Fibroblast of skin of scalp (primary cell): ENCODE data around the gene AUTS2.
A peak's percentile ranks its signal among the peaks of the same experiment; 100 is the strongest.

Experiments used
- DNase-seq: peaks from one replicate; pipeline ENCODE4 v3.0.0-alpha.2; 2013

Gene AUTS2

DNA sequence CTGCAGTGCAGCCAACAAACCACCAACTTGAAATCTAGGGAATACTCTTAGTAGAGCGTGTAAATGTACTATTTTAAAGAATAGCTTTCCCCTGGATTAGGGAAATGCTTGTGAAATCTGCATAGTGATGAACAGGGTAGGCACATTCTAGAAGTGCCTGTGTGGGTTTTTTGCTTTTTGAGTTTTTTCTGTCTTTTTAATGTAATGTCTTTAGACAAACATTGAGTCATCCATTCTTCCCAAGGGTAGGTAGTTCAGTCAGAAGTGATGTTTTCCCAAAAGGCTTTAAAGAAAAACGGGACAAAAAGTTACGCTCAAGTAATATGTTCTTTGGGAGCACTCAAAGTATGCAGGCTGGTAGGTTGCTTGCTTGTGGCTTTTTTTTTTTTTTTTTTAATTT, 130.0 kb downstream of the AUTS2 start:
- peak; percentile 84 for DNase-seq

DNA sequence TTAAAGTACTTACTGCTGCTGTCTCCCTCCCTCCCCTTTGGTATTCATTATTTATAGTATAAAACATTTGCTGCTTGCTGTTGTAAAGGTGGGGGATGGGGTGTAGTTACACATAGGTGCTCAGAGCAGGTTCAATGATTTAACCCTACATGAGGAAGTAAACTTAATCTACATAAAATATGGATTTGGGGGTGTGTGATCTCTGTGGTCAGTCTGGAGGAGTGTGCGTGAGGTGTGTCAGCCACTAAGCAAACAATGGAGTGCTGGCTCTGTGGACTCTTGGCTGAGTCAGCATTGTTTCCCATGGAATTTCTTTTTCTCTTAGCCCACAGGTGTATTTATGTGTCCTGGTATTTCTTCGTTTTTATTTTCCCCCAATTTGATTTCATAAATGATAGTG, 133.9 kb downstream of the AUTS2 start:
- no peak for DNase-seq

GRCh38 chr7:69735582-69735981, 137.3 kb downstream of the AUTS2 start:
- DNase-seq, result no peak

DNA sequence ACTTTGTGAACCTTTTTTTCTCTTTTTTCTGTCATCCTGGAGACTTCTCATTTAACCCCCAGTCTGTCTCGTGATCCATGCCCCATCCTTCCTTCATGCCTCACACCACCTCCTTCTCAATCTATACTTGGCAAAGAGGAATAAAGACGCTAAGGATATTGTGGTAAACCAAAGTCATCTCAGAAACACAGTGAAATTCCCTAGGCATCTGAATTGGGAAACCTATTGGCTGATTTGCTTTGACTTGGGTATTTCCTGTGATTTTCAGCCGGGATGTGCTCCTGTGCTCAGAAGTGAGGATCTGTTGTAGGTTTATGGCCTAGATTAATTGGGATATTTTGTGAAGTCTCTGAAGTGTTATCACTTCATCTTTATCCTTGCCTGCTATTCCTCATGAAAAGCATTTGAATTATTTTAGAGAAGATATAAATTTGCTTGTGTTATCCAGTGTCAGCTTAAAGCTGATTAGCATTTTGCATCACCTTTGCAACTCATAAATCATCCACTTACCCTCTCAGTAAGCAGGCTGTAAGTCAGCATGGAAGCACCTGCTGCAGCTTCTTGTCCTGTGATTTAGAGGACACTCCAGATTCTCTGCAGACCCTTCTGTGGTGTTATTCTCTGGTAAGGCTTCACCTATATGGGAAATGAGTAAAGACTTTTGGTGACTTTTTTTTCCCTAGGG, 138.0 kb downstream of the AUTS2 start:
- peak; percentile 27 for DNase-seq

DNA sequence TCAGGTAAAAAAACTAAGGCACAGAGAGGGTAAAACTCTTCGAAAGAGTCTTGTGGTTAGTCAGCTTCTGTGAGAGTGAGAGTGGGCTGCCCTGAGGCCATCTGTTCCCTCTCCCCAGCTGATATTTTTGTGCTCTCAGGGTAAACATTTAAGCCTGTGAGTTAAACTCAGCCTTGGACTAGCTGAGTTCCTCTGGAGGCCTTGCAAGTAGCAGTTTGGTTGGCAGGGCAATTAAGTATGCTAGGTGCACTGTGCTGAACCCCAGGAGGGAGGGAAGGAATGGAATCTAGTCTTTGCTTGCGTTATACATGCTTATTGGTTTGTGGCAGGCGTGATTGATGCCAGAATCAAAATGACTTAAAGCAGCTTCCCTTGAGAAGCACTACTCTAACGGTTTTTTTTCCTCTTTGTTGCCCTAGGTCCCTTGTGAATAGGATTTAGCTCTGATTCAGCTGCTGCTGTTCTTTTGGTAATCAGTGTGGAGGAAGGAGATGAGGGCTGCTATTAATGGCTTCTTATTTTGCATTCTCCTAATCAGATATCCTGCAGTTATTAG, 140.2 kb downstream of the AUTS2 start:
- peak; percentile 66 for DNase-seq

GRCh38 chr7:69739190-69739589, 140.9 kb downstream of the AUTS2 start:
- no peak for DNase-seq

- DNase-seq, result peak; percentile 54
These were observed 141.7 kb downstream of the AUTS2 start for GRCh38 chr7:69739931-69740431.

- no peak for DNase-seq
These were observed 144.0 kb downstream of the AUTS2 start for GRCh38 chr7:69742237-69742636.

DNA sequence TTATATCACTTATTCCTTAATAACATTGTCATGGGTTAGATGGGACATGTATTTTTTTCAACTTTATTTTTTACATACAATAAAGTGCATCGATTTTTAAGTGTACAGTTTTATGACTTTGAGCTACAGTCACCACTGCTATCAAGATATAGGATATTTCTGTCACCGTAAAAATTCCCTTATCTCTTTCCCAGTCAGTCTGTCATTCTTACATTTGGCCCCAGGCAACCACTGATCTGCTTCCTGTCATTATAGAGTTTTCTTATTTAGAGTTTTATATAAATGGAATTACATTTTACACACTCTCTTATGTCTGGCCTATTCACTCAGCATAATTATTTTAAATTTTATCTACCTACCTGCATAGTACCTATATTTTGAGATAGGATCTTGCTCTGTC, 145.2 kb downstream of the AUTS2 start:
- no peak for DNase-seq

DNA sequence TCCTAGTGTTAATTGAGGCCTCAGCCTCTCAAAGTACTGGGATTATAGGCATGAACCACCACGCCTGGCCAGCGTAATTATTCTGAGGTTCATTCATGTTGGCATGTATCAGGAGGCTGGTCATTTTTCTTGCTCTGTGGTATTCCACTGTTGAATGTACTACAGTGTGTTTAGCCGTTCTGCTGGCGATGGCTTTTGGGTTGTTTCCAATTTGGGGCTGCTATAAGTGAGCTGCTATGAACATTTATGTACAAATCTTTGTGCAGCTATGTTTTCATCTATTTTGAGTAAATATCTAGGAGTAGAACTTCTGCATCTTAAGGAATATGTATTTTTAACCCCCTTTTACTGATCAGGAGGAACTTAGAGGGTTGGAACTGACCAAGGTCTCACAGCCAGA, 145.8 kb downstream of the AUTS2 start:
- no peak for DNase-seq

DNA sequence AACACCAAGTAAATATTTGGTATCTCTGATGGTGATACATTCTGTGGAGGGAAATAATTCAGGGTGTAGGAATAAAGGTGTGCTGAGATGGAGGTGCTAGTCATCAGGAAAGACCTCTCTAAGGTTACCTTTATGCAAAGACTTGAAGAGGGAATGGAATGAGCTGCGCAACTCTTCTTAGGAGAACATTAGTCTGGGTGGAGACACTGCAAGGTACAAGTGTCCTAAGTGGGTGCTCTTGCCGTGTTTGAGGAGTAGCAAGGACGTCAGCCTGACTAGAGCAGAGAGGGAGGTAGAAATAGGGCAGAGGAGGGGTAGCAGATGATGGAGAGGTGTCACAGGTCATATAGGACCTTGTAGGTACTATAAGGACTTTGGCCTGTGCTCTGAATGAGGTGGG, 148.1 kb downstream of the AUTS2 start:
- no peak for DNase-seq

DNA sequence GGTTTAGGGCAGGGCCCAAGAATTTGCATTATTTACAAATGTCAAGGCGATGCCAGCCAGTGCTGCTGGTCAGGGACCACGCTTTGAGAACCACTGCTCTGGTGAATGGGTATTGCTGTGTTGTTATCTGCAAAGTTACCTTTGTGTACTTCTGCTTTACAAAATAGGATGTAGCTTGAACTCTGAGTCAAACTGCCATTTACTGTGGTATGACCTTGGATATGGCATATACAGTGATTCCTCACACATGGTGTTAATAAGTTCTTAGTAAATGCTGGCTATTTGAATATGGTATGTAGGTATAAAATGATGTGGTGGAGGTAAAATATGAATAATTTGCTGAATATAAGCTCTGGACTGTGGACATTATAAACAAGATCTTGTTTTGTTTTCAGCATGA, 148.9 kb downstream of the AUTS2 start:
- no peak for DNase-seq

DNA sequence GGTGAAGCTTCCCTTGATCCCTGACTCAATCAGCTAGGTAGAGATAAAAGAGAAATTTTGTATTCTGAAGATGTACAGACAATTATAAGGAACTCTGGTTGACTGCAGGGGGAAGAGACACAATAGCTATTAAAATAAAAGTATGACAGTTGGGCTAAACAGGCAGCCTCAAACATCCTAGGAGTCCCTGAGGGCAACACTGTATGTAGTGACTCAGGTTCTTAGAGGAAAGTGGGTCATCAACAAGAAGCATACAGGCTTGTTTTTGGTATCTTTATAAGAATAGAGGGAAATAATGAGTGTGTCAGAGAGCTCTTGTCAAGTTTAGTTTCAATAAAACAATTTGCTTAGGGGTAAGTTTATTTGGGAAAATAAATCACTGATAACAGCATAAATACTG, 150.3 kb downstream of the AUTS2 start:
- peak; percentile 42 for DNase-seq

GRCh38 chr7:69749372-69749979, 151.2 kb downstream of the AUTS2 start:
- no peak for DNase-seq

DNA sequence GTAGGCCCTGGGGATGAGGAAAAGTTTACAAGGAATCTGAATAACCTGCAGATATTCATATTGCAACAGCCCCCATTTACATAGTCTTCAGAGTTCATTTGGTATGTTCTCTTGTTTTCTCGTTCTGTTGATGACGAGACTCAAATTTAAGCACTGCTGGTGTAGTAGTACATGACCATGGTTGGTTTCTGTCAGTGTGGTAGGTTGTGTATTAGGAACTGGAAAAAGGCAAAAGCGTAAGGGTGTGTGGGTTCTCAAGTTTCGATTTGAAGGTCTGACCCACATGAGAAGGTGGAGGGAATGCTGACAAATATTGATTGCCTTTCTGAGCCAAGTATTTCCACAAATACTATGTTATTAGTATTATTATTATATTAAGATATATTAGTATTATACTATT, 151.7 kb downstream of the AUTS2 start:
- no peak for DNase-seq

- no peak for DNase-seq
These were observed 152.8 kb downstream of the AUTS2 start for GRCh38 chr7:69751026-69751425.

GRCh38 chr7:69753981-69754380, 155.7 kb downstream of the AUTS2 start:
- DNase-seq, result no peak

- DNase-seq, result no peak
These were observed 156.2 kb downstream of the AUTS2 start for GRCh38 chr7:69754476-69754875.

DNA sequence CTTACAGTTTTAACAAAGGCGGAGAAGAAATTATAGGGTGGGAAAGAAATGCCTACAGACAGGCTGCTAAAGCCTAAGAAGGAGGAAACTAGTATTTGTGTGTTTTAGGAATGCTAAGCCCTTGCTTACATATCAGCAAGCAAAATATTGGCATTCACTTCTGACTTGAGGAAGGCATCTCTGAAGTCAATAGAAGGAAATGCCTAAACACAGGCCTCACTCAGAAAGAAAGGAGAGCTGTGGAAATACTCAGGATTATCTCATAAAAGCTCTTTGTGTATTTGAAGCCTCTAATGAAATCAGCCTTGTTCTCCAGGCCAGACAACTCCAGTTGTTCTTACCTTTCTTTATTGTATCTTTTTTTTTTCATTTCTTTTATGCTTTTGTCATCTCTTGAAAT, 158.0 kb downstream of the AUTS2 start:
- DNase-seq, result peak; percentile 57

GRCh38 chr7:69757528-69757927, 159.3 kb downstream of the AUTS2 start:
- no peak for DNase-seq

DNA sequence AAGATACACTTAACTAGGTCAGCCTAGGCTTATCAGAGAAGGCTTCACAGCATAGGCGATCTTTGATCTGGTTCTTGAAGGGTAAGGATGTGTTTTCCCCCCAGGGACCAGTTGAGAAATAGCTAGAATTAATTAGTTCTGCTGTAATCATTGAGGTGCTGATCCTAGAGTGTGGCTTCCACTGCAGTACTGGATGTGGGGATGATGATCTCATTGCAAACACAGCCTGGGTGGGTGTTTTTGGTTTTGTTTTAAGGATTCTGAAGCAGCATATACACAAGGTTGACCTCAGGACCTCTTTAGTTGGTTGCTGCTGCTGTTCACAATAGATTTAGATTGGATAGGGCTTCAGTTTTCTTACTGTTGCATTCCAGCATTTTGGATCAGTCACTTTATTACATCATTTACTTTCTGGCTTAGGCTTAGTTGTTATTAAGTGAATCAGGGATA, 159.7 kb downstream of the AUTS2 start:
- DNase-seq, result peak; percentile 56

DNA sequence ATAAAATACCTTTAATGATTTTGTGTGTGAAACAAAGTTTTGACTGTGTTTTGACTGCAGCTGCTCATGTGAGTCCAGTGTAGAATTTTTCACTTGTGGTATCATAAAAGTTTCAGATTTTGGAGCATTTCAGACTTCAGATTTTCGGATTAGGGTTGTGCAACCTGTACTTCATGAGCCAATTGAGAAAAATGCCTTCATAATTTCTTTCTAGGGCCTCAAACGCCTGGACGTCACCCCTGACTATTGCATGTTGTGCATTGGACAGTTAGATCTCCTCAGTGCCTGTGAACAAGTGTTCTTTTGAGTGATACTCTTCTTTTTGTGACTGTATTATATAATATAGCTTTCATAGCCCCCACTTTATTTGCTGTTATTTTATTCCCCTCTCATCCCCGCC, 161.1 kb downstream of the AUTS2 start:
- DNase-seq, result no peak

DNA sequence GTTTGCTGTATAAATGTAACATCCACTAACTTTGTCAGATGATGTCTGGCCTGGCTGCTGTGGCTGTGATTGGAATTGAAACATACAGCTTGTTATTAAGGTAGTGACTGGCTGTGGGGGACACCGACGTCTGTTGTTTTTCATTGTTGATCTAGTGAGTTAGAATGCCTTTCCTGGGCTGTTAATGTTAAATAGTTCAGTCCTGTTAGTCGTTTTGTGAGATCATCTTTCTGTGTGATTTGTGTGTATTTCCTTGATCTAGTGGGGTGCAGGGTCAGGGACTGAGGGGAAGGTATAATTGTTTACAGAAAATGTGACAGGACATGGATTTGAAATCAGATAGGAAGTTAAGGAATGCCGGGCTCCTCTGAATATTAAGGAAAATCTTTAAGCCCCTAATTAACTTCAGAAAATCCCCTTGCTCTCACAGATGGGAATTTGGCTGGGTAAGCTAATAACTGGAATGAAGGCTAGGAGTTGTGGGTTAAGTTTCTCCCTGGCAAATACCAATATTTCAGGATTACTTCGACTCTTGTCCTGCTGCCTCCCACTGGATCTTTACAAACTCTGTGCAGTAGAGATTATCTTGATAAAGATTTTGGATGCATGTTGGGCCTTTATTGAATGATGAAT, 163.1 kb downstream of the AUTS2 start:
- DNase-seq, result no peak
